ENCODE measurements around the gene TMEM270.

Gene TMEM270

DNA sequence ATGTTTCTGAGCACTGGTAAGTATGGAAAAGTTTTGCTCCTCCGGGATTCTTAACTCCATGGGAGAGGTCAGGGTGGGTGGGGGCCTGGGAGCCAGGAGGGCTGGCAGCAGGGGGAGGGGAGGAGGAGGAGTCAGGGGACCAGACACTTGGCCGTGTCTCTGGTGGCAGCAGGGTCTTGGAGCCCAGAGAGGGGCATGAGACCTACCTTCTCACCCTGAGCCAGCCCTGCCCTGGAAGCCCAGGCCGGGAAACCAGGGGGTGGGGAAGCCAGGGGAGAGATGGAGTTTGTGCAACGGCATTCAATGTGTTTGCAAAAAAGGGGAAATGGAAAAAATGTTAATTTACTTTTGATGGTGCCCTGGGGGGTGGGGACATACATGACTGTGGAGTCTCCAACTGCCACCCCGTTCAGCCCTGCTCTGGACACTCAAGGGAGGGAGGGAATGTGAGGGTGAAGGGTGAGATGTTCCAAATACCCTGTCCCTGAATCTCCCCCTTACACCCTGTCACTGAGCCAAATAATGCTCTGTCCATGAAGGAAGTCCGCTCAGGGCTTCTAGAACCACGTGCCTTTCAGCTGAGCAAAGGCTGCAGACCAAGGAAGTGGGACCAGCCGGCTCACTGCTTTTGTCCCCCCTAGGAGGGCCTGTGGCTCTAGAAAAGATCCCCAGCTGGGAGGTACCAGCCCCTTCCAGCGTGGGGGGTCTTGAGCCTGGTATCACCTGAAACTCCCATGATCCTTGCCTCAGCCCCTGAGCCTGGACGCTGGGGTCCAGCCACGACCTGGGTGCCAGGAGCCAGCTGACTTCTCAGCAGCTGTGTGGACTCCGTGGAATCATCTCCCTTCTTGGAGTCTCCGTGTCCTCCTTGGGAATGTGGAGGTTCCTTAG, 48.3 kb downstream of the TMEM270 start:
- no peak for DNase-seq

DNA sequence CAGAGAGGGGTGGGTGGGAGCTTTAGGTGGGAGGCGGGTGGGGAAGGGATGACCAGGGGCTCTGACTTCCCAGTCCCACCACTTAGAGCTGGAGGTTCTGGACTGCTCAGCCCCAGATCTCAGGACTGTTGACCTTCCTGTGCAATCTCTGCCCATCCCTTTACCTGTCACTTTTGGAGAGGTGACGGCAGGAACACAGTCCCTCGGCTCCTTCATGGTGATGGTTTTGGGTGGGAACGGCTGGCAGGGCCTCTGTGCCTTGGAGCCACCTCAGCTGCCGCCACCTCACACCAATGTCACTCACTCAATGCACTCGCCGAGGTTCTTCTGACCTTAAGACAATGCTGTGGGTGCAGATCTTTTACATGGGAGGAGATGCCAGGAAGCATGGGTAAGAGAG, 49.0 kb downstream of the TMEM270 start:
- DNase-seq, result no peak

DNA sequence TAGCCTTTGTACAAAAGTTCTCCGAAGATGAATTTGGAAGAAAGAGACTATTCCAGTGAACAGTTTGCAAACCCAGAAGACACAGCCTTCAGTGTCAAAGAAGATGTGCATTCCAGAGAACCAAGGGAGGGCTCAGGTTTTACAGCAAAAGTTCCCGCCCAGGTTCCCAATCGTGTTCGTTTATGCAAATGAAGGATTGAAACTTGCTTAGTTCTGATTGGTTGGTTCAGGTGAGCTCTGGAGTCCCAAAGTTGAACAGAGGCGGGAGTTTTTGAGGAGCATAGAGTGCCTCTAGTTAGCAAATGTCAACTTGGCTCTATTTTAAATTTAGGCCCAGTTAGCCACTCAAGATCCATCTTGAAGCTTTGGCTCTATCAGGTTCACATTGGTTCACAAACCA, 51.3 kb downstream of the TMEM270 start:
- DNase-seq, result no peak

Measured in HCEC 1CT (cell line).